NB4 (cell line): ENCODE results near the gene SLC26A8.
"Not testable (repeated sequence)": the region's sequence is repeated elsewhere in the genome, so short reads cannot be mapped to it uniquely, and the experiment has no call there.

Experiments
- DNase-seq: peaks from one replicate; pipeline ENCODE4 v3.0.0; 2010; ENCODE audit warnings: low read depth
- H3K4me3 ChIP-seq: one replicate; pipeline ENCODE4 v1.5.1; 2011; ENCODE audit warnings: mild to moderate bottlenecking, low read depth, low read length, moderate library complexity
- MAX ChIP-seq: IDR thresholded peaks from 2 replicates; pipeline ENCODE4 v1.6.1; 2011; ENCODE audit warnings: low read depth, low read length
- MYC ChIP-seq: IDR thresholded peaks from 2 replicates; pipeline ENCODE4 v1.6.1; 2011; ENCODE audit warnings: low read depth, low read length
- POLR2A ChIP-seq: IDR thresholded peaks from 2 replicates; pipeline ENCODE4 v1.6.1; 2011; ENCODE audit warnings: mild to moderate bottlenecking; ENCODE audit not compliant: insufficient read length; ENCODE audit errors: extremely low read depth
- TF ChIP-seq, protein P1 (sequence below): IDR thresholded peaks from one replicate; pipeline ENCODE4 v1.5.1; 2012; ENCODE audit warnings: low read depth, low read length

SLC26A8 gene

DNA sequence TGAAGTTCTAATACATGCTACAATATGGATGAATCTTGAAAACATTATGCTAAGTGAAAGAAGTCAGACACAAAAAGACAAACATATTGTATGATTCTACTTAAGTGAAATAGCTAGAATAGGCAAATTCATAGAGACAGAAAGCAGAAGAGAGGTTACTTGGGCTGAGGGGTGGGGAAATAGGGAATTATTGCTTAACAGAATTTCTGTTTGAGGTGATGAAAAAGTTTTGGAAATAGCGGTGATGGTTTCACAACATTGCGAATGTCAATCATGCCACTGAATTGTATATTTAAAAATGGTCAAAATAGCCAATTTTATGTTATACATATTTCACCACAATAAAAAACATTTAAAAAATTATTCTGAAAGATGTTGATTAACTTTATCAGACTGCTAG lies 6.1 kb downstream of the SLC26A8 start:
- H3K4me3 ChIP-seq, result peak overlapping the region; percentile 33
- DNase-seq, result peak; percentile 90
- TF ChIP-seq MAX (no peak), MYC (no peak), POLR2A (no peak)
- TF ChIP-seq, protein P1, sequence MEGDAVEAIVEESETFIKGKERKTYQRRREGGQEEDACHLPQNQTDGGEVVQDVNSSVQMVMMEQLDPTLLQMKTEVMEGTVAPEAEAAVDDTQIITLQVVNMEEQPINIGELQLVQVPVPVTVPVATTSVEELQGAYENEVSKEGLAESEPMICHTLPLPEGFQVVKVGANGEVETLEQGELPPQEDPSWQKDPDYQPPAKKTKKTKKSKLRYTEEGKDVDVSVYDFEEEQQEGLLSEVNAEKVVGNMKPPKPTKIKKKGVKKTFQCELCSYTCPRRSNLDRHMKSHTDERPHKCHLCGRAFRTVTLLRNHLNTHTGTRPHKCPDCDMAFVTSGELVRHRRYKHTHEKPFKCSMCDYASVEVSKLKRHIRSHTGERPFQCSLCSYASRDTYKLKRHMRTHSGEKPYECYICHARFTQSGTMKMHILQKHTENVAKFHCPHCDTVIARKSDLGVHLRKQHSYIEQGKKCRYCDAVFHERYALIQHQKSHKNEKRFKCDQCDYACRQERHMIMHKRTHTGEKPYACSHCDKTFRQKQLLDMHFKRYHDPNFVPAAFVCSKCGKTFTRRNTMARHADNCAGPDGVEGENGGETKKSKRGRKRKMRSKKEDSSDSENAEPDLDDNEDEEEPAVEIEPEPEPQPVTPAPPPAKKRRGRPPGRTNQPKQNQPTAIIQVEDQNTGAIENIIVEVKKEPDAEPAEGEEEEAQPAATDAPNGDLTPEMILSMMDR, result no peak

- no peak for DNase-seq
- TF ChIP-seq MYC, result no peak
- TF ChIP-seq, protein P1, result no peak
- TF ChIP-seq POLR2A, result no peak
- TF ChIP-seq MAX, result no peak
- no peak overlapping the region for H3K4me3 ChIP-seq
Measured at GRCh38 chr6:36015666-36016065, 8.8 kb downstream of the SLC26A8 start.

DNA sequence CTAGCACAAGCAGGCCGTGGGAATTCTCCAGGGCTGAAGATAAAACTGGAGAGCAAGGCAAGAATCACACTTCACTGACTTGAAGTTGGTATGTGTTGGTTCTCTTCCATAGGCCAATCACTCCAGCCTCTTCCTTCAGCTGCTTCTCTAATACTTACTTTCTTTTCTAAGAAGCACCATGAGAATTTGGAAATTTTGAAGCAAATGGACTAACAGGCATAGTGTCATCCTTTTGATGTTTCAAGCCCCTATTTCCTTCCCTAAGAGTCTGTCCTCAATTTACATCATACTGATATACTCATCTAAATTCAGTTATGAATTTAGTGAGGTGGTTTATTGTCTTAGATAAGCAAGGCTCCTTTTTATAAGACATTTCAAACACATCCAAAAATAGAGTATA lies 24.0 kb downstream of the SLC26A8 start:
- TF ChIP-seq MAX (no peak), POLR2A (no peak), MYC (no peak)
- TF ChIP-seq, protein P1, result no peak
- no peak for DNase-seq
- H3K4me3 ChIP-seq, result no peak overlapping the region

DNA sequence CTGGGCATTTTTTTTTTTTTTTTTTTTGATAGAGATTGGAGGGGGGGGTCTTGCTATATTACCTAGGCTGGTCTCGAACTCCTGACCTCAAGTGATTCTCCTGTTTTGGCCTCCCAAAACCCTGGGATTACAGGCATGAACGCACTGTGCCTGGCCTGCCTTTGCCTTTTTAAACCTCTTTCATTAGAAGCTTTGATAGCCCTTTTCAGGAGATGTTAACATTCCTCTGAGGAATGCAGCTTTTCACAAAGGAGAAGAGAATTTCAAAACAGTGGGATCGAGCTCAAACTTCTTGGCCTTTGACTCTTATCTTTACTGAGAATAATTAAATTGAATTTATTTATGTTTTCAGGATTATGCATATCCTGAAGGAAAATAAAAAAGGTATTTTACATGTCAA lies 31.3 kb downstream of the SLC26A8 start:
- no peak for DNase-seq
- TF ChIP-seq, protein P1, result no peak
- no peak for TF ChIP-seq POLR2A
- no peak for TF ChIP-seq MYC
- no peak for TF ChIP-seq MAX
- H3K4me3 ChIP-seq, result no peak overlapping the region

GRCh38 chr6:35988047-35988446 lies 36.4 kb downstream of the SLC26A8 start:
- DNase-seq, H3K4me3 ChIP-seq: not testable (repeated sequence)

GRCh38 chr6:35984701-35985100 lies 39.7 kb downstream of the SLC26A8 start:
- TF ChIP-seq, protein P1, result no peak
- TF ChIP-seq MYC, result no peak
- no peak for TF ChIP-seq POLR2A
- no peak for TF ChIP-seq MAX
- no peak for DNase-seq
- no peak overlapping the region for H3K4me3 ChIP-seq
